OCI-LY7 (cell line): ENCODE measurements around the gene GRAP2. TPM values are rescaled to one million over a fixed set of nuclear protein-coding genes. Genes with fewer than 3 reads are reported as not detected.

Source experiments
- Bru-seq: library from RNA; stranded (reverse); fragments of 400-500 nt; gene quantifications from one replicate; lab custom pipeline; 2021; lab: Mats Ljungman, UMichigan
- BruChase-seq, 2 experiments: library from RNA; stranded (reverse); fragments of 400-500 nt; gene quantifications; one replicate each; lab custom pipeline; 2021; lab: Mats Ljungman, UMichigan
- BruUV-seq: library from RNA; stranded (reverse); fragments of 400-500 nt; replicated peaks from 2 replicates; lab custom pipeline; 2021; lab: Mats Ljungman, UMichigan
- CTCF ChIA-PET: fragments of 300-600 bp; sonication (Branson Sonifier 250); formaldehyde crosslinking; loops from one replicate; lab custom pipeline; 2022; ENCODE audit warnings: antibody characterized with exemption; ENCODE audit not compliant: unreplicated experiment; lab: Charles Lee
- POLR2A ChIA-PET: fragments of 300-600 bp; sonication (Branson Sonifier 250); formaldehyde crosslinking; loops from one replicate; lab custom pipeline; 2022; ENCODE audit warnings: antibody characterized with exemption; lab: Charles Lee
- DNase-seq: peaks from one replicate; pipeline ENCODE4 v3.0.0-alpha.2; 2015; ENCODE audit warnings: low spot score
- H2AFZ ChIP-seq: fragments of 200-600 bp; sonication (generic), shearing (Covaris generic); 2 replicates; pipeline ENCODE4 v1.6.1; 2014; ENCODE audit warnings: mild to moderate bottlenecking, antibody characterized with exemption, low read length, moderate library complexity
- H3K27ac ChIP-seq: fragments of 200-600 bp; sonication (generic); 2 replicates; pipeline ENCODE4 v1.5.1; 2014; ENCODE audit warnings: mixed run types, low read depth, mild to moderate bottlenecking, moderate library complexity, low read length, inconsistent platforms; ENCODE audit not compliant: poor library complexity, severe bottlenecking
- H3K36me3 ChIP-seq: fragments of 200-600 bp; sonication (generic); 2 replicates; pipeline ENCODE4 v1.6.1; 2014; ENCODE audit warnings: mild to moderate bottlenecking, antibody characterized with exemption, low read length, moderate library complexity, mixed read lengths; ENCODE audit not compliant: insufficient read depth
- H3K4me1 ChIP-seq: fragments of 200-600 bp; sonication (generic); 2 replicates; pipeline ENCODE4 v1.5.1; 2014; ENCODE audit warnings: mild to moderate bottlenecking, low read length; ENCODE audit not compliant: insufficient read depth, poor library complexity, severe bottlenecking
- H3K4me2 ChIP-seq: fragments of 200-600 bp; sonication (generic); 2 replicates; pipeline ENCODE4 v1.6.1; 2014; ENCODE audit warnings: mild to moderate bottlenecking, low read length
- H3K4me3 ChIP-seq: fragments of 200-600 bp; sonication (generic); 2 replicates; pipeline ENCODE4 v1.5.1; 2014; ENCODE audit warnings: mild to moderate bottlenecking, low read depth, low read length; ENCODE audit not compliant: poor library complexity, severe bottlenecking
- H3K79me2 ChIP-seq: fragments of 200-600 bp; sonication (generic); 2 replicates; pipeline ENCODE4 v1.6.1; 2016; ENCODE audit warnings: low read depth, mild to moderate bottlenecking, low read length, moderate library complexity, mixed read lengths; ENCODE audit not compliant: insufficient read depth
- H3K9me2 ChIP-seq: fragments of 200-600 bp; sonication (generic); 2 replicates; pipeline ENCODE4 v1.6.1; 2016; ENCODE audit warnings: mild to moderate bottlenecking, low read length, mixed read lengths; ENCODE audit not compliant: insufficient read depth
- H3K9me3 ChIP-seq: fragments of 200-600 bp; sonication (generic); 2 replicates; pipeline ENCODE4 v1.6.1; 2014; ENCODE audit warnings: mild to moderate bottlenecking, mixed run types, low read length, mixed read lengths
- H4K20me1 ChIP-seq: fragments of 200-600 bp; sonication (generic); 2 replicates; pipeline ENCODE4 v1.6.1; 2014; ENCODE audit warnings: mild to moderate bottlenecking, antibody characterized with exemption, low read length, moderate library complexity, mixed read lengths; ENCODE audit not compliant: insufficient read depth
- CTCF ChIP-seq: fragments of 200-600 bp; sonication (generic); conservative IDR thresholded peaks from 2 replicates; pipeline ENCODE4 v1.5.1; 2014; ENCODE audit warnings: mild to moderate bottlenecking, antibody characterized with exemption, low read length, moderate library complexity, mixed read lengths
- EZH2phosphoT487 ChIP-seq: fragments of 200-600 bp; sonication (generic); IDR thresholded peaks from 2 replicates; pipeline ENCODE4 v1.6.1; 2018; ENCODE audit warnings: low read depth, borderline replicate concordance, mild to moderate bottlenecking, mixed run types, antibody characterized with exemption, low read length, moderate library complexity, mixed read lengths
- intact Hi-C: fragments of 100-400 bp; cut with micrococcal nuclease; formaldehyde crosslinking; loops from one replicate; pipeline ENCODE4 v1.10.0; 2022; ENCODE audit not compliant: unreplicated experiment
- long read RNA-seq: library from polyadenylated mRNA; stranded (forward); transcript quantifications from one replicate; pipeline ENCODE4 v2.0.0, GENCODE V29; 2022
- total RNA-seq, 2 experiments: library from RNA; depleted of rRNA in 1 of 2; stranded (reverse); fragments of >200 nt in 1 of 2; shearing (Covaris generic) in 1 of 2; gene quantifications; 2 replicates each; pipeline ENCODE4 v1.2.3, GENCODE V29; 2014 to 2022

Gene GRAP2
- total RNA-seq (2014; rRNA removed; shearing (Covaris generic)) (0.08 TPM in 1 of 2 replicates, not detected in the other), total RNA-seq (2022) (not detected in 2 replicates), Bru-seq, nascent RNA (not detected), BruChase-seq, experiment 1, labeled RNA remaining after a 6-hour chase (not detected), BruChase-seq, experiment 2, labeled RNA remaining after a 2-hour chase (not detected)
- long read RNA-seq, result 0 reads

GRCh38 chr22:39900306-39901227 is at the start of gene GRAP2:
Gene GRAP2, plus strand, starts transcription at chr22:39901084. Its CDS starts 46,023 bp downstream, at chr22:39947107.
- peak; percentile 30 for DNase-seq
- no peaks in the 10 kb centered on the region for H3K36me3 ChIP-seq
- H3K9me2 ChIP-seq, result no peaks in the 10 kb centered on the region
- TF ChIP-seq EZH2phosphoT487, result no peak
- no peak for TF ChIP-seq CTCF
- ChIA-PET CTCF (no interaction called here), POLR2A (no interaction called here)
- peaks cover 36% of the 10 kb centered on the region for H3K4me1 ChIP-seq
- no peak within 1 kb of the TSS for H3K27ac ChIP-seq
- peak within 1 kb of the TSS; percentile 1 for H3K4me3 ChIP-seq
- H2AFZ ChIP-seq, result peak within 1 kb of the TSS; percentile 59
- H3K9me3 ChIP-seq, result no peaks in the 10 kb centered on the region
- peak within 1 kb of the TSS; percentile 20 for H3K4me2 ChIP-seq
- no peaks in the 10 kb centered on the region for H3K79me2 ChIP-seq
- BruUV-seq, result no TSS peak
- no peaks in the 10 kb centered on the region for H4K20me1 ChIP-seq
- intact Hi-C loops, result no loop called here

- DNase-seq, result no peak
- Histone ChIP-seq H3K4me3 (no peak overlapping the region), H2AFZ (no peak overlapping the region), H3K27ac (no peak overlapping the region), H3K36me3 (no peaks in the 10 kb centered on the region), H3K79me2 (no peaks in the 10 kb centered on the region), H4K20me1 (no peaks in the 10 kb centered on the region), H3K4me2 (no peak overlapping the region), H3K9me3 (no peaks in the 10 kb centered on the region), H3K4me1 (no peaks in the 10 kb centered on the region), H3K9me2 (no peaks in the 10 kb centered on the region)
- POLR2A ChIA-PET, result interaction anchor here (0.6 to 1.5 kb wide), 2 partner anchors 11 to 33 kb away, joined by 3 to 4 read pairs; no protein-coding TSS in a partner anchor
- CTCF ChIA-PET, result no interaction called here
- intact Hi-C loops, result no loop called here
- no TSS peak for BruUV-seq
- no peak for TF ChIP-seq EZH2phosphoT487
- no peak for TF ChIP-seq CTCF
Observed at GRCh38 chr22:39851606-39852315, 49.1 kb upstream of the GRAP2 start.
